Stimulated activated CD8-positive, alpha-beta memory T cell treated with anti-CD3 and anti-CD28 coated beads, Interleukin-4, amount 100 ng/mL, for 24 hours (primary cell): ENCODE measurements around the gene PCAT6.
"Not testable (repeated sequence)": the region's sequence is repeated elsewhere in the genome, so short reads cannot be mapped to it uniquely, and the experiment has no call there.

Experiments
- DNase-seq: peaks from one replicate; pipeline ENCODE4 v3.0.0-alpha.2; 2020; ENCODE audit warnings: low read depth

The PCAT6 gene

DNA sequence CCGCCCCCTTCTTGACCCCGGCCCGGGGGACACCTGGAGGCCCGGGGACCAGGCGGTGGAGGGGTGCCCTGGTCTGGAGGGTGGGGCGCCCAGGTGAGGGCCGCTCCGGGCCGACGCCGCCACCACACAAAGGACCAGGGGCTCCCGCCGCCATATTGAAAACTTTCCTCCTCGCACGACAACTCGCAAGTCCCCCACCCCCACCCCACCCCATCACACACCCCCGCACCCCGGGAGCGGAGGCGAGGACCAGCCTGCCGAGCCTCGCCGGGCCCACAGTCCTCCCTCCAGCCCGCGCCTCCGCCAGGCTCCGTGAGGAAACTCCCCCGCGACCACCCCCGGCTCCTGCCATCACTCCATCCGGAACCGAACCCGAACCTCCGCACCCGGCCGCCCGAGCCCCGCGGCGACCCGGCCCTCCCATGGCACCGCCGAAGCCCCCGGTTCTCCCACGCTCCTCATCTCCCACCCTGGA, 3.3 kb upstream of the PCAT6 start:
- peak; percentile 6 for DNase-seq

DNA sequence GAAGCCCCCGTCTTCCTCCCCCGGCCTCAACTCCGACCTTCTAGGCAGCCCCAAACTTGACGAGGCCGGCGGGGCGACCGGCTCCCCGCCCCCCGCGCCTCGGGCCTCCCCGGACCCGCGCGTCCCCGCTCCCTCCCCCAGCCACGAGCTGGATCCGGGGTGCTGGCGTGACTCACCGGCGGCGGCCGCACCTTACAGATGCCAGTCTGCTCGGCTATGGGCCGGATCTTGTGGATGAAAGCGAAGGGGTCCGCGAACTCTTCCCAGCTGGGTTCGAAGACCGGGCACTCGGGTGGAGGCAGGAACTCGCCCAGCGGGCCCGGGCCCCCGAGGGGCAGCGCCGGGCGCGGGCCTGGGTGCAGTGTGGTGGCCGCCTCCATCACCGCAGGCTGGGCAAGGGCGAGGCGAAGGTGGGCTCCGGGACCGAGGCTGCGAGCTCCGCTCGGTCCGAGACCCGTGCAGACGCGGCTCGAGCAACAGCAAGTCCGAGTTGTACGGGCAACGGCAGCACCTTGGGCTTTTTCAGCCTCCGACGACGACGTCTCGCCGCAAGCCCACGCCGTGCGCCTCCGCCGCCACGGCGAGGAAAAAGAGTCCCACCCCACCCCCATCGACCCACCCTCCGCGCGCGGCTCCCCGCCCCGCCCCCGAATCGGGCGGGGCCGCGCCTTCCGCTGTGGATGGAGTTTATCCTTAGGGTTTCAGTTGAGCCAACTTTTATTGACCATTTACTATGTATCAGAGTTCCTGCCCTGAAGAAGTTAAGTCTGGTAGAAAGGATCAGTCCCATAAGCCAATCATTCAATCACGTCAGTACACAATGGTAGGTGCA, 2.6 kb upstream of the PCAT6 start, which contains the start of gene KDM5B:
Gene KDM5B, minus strand, starts transcription at position 496 of the 832 bp plus-strand sequence. Its CDS starts 116 bp downstream, at position 380.
- DNase-seq: peak; percentile 45

DNA sequence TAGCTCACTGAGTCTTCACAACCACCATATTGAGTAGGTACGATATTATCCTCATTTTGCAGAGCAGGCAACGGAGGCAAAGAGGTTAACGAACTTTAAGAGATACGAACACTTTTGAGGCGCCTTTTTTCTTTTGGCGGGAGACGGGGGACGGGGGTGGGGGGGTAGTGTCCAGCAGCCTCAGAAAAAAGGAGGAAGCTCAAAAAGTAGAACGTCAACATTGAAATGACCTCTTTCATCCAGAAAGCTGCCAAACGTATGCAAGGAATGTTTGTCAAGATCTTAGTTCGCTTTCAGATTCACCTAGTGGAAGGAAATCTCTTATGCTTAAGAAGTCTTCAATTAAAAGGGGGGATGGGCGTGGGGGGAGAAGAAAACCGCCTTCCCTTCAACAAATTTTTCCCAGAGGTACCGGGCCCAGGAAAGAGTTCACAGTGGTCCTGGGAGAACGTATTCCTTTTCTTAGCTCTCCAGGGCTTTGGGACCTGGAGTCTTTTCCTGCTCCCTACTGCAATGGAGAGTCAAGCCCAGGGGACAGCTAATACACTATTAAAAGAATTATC, 1.1 kb upstream of the PCAT6 start:
- no peak for DNase-seq

DNA sequence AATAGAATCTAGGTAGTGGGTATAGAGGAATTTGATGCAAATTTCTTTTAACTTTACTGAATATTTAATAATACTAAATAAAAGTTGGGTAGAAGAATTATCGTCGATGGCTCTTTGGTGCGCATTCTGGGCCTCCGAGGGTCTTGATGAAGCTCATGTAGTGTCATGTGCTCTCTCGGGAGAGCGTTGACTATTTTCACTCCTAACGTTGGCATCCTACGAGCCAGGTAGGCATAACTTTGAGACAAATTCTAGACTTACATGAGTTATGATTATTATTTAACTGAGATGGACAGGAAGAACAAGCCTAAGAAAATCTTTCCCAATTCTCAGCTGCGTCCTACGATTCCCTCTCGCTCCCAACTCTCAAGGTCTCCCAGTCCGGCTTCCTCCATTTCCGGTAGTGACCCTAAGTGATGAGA, 550 bp upstream of the PCAT6 start:
- no peak for DNase-seq

DNA sequence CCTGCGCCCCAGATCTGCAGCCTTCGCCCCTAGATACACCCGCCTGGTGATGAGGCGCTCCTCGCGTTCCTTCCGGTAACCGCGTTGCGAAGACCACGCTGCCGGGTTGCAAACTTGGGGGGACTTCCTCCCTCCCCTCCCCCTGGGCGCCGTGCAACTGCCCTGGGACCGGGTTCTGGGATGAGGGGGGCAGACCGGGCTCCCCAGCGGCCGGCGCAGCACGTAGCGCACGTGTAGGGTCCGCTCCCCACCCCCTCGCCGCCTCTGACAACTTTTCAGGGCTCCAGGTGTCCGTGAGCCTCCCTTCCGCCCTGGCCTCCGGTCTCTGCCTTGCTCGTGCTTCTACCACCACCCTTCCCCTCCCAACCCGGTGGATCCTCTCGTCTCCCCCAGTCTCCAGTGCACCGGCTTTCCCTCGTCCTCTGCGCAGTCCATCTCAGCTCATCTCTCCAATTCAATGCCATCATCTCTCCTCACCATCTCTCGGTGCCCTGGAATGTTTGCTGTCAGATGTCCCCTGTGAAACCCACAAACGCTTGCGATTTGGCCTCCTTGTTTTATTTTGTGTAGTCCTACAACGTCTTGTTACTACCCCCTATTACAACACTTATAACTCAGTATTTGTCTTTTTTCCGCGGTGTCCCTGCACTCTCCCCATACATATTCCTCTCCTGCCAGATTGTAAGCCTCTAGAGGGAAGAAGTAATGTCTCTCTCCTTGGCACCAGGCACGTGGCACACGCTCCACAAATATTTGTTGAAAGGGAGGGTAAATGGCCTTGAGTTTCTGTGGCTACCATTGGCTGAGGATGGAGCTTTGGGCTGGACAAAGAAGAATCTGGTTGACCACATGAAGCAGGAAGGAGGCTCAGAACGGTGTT, 782 bp downstream of the PCAT6 start:
- DNase-seq: no peak

DNA sequence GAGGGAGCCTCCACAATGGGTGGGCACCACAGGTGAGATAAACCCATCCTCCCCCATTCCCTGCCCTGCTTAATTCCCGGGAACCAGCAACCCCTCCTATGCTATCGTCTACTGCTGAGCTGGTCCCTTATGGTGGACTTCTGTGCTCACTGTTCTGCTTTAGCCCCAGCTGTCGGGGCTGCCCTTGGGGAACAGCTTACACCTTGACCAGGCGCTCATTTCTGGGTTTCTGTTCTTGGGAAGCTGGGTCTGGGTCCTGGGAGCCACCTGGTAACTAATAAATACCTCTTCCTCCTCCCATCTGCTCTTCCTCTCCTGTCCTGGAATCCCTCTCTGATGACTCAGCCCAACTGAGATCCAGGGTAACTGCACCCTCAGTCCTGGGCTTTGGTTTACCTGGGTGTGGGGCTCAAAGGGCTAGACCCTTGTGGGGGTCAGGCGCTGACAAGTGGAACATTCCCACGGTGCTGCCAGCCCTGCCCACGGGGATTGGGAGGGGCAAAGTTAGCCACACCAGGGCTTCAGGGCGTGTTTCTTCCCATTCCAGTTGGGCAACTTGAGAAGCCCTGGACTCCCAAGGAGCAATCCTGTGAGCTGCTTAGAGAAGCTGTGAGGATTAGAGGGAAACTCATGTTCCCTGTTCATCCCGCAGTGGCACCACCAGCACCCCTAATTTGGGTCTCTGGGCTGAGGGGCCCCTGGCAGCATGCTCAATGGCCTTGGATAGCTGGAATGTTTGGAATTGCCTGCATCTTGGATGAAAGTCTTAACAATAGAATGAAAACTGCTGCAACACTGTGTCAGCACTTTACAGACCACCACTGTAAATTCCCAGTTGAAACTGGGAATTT, 1.6 kb downstream of the PCAT6 start:
- no peak for DNase-seq

DNA sequence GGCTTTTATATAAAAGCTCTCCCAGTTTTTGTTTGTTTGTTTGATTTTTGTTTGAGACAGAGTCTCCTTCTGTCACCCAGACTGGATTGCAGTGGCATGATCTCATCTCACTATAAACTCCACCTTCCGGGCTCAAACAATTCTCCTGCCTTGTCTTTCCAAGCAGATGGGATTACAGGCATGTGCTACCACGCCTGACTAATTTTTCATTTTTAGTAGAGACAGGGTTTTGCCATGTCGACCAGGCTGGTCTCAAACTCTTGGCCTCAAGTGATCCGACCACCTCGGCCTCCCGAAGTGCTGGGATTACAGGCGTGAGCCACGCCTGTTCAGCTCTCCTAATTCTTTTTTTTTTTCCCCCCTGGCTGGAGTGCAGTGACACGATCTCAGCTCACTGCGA, 4.4 kb downstream of the PCAT6 start:
- DNase-seq: no peak

DNA sequence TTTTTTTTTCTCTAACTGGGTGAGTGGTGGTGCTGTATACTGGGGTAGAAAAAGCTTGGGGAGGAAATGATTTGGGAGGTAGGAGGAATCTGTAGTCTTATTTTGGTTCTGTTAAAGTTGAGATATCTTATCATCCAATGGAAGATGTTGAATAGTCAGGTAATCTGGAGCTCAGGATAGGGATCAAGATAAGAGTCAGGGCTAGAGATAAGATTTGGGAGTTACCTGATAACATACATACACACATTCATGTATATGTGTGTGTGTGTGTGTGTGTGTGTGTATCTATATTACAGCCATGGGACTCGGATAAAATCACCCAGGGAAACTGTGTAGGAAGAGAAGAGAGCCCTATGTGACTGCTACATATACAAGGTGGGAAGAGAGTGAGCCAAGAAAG, 8.1 kb downstream of the PCAT6 start:
- no peak for DNase-seq

DNA sequence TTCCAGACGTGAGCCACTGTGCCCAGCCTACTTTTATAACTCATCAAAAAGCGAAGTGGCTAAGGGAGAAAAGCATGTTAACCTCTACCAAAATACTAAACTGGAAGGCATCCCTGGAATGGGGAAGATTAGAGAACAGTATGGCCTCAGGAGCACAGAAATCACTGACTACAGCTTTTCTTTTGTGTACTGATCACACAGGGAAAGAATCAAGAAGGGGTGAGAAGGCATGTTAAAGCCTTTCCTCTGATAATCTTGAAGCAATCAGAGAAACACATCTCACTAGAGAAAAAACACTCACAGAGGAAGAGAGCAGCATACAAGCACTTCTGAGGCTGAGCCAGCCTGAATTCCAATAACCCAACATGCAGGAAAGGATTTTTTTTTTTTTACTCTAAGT, 10.7 kb downstream of the PCAT6 start:
- DNase-seq: no peak

DNA sequence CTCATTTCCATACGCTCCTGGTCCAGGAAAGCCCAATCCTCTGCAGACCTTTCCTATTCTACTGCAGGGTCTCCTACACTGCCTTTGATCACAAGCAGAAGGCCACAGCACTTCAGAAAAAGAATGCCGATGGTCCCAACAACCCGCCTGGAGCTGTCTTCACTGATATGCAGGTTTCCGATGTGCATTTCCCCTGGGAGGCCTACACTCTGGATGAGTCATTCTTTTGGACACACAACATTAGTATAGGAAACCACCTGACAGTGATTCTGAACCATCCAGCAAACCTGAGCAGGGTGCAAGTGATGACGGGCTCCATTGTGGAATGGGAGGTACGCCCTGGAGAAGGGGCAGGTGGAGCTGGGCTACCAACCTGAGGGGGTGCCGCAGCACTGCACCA, 15.0 kb downstream of the PCAT6 start:
- DNase-seq: no peak

DNA sequence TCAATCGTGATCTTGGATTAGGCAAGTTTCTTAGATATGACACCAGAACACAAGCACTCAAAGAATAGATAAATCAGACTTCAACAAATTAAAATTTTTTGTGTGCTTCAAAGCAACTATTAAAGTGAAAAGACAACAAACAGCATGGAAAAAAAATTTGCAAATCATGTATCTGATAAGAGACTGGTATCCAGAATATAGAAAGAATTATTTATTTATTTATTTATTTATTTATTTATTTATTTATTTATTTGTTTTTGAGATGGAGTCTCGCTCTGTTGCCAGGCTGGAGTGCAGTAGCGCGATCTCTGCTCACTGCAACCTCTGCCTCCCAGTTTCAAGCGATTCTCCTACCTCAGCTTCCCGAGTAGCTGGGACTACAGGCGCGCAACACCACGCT, 18.5 kb downstream of the PCAT6 start:
- not testable (repeated sequence) for DNase-seq

DNA sequence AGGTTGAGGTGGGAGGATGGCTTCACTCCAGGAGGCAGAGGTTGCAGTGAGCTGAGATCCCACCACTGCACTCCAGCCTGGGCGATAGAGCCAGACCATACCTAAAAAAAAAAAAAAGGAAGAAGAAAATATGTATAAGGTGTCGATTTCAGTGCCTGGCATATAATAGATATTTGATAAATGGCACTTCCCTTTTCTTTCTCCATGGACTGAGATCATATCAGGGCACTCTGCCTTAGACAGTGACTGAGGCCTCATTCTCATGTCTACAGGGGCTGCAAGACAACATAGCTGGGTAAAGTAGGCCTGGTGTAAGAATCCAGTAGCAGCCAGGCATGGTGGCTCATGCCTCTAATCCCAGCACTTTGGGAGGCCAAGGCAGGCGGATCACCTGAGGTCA, 21.2 kb downstream of the PCAT6 start:
- DNase-seq: no peak

DNA sequence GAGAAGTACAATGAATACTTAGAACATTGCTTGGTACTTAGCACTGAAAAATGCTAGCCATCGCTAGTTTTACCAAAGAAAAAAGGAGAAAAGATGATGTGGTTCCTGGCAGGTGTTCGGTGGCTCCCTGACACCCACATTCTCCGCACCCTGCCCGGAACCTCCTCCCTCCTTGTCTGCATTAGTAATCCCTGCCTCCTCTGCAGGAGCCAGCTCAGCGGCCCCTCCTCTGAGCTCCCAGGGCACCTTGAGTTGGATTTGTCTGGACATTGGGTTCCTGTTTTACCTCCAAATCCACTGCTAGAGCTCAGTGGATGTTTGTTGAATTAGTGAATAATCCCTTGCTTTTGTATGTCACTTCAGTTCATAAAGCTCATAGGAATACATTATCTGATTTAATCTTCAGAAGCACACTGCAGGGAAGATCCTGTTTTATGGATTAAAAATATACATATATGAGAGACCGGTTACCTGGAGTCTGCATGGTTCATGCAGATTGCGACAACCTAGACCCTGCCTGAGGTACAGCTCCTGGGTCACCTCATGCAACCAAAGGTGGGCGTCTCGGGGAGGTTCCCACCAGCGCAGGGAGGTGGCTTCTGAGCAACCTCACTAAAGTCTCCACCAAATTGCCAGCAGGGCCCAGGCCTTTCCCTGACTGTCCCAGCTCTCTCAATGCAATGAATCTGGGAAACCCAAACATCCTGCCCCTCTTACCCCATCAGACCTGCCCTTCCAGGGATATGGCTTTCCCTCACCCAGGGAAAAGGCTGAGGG, 24.2 kb downstream of the PCAT6 start:
- DNase-seq: no peak

DNA sequence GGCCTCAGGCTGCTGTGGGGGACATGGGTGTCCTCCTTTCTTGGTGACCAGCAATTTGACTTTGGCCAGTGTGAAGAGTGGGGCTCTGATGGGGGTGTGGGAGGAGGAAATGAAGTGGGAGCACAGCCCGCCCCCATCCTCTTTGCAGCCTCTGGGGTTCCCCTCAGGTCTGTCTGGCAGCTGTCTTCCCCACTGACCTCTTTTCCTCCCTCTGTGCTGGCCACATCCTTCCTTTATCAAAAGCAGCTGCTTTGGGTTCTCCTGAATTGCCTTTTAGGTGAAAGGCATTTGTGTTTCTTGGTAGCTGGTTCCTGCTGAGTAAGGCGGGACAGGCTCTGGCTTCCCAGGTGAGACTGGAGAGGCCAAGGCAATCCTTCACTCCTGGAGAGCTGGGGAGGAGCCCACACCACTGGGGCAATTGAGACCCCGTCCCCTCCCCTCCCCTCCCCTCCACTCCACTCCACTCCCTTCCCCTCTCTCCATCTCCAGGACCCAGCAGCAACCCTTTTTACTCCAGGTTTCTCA, 24.9 kb downstream of the PCAT6 start:
- DNase-seq: no peak

DNA sequence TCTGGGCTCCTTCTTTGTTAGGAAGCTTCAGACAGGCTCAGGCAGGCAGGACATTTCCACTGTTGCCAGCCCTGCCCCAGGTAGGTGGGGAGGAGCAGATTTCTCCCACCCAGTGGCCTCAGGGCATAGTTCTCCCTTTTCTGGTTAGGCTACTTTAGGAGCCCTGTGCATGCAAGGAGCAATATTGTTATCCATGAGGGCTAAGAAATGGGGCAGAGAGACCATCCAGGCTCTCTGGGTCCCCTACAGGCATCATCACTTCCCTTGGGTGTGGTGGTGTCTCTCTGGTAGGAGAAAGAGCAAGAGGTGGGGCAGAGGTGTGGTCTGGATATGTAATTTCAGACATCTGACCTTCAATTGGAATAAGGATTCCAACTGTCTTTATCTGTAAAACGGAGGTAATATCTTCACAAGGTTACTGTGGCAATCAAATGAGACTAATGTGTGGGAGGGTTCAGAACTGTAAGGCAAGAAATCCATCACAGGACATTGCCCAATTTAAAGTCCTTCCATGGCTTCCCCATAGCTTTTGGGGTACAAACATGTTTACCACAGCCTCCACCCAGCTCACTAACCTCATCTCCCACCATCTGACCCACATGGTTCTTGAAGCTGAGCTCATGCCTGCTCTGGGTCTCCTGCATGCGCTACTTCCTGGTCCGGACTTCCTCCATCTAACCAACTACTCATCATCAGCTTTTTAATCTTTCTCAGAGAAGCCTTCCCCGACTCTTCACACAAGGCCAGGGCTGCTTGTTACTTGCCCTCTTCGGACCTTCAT, 26.1 kb downstream of the PCAT6 start:
- DNase-seq: no peak

DNA sequence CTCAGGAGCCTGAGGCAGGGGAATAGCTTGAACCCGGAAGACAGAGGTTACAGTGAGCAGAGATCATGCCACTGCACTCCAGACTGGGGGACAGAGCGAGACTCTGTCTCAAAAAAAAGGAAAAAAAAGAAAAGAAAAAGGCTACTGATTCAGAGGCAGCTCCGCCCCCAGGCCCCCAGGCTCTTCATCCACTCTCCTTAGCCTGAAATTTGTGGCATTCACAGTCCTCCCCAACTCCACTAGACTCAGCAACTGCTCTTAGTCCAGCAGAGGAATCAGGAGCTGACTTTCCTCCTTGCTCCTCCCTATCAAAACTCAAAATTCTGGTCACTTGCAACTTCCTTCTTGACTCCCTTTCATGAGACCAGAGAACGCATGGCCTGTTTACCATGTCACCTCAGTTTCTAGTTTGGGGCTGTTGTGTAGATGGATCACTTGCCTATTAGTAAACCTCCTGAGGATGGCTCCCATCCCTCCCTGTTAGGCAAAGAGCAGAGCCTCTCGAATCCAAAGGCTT, 27.1 kb downstream of the PCAT6 start:
- no peak for DNase-seq

DNA sequence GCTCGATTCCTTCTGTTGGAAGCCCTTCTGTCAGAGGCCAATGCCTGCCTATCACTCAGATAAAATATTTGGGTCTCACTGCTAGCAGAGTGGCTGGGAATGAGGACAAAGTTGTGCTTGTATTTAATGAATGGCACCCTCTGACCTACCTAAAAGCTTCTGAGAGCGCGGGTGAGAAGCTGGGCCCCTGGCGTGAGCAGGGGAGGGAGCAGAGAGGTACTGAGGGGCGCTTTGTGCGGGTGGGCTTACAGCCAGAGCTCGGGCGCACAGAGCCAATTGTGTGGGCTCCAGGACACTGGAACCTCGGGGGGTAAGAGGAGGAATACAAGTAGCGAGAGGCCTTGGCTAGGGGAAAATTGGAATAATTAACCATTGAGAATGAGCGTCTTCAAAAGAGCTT, 32.3 kb downstream of the PCAT6 start:
- DNase-seq: no peak

DNA sequence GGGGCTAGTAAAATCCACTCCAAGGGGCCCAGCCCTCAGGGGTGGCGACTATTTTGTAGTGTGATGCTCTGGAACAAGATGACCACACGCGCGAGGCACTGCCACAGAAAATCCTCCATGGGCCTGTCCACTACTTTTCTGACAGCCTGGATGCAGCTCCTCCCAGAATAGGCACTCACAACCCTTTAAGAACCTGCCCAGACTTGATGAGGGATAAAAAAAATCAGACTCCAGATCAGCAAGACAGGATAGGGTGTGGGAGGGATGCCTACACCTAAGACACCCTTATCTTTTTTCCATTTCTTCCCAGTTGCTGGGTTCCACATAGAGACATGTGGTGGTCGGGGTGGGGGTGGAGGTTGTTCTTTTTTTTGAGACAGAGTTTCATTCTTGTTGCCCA, 33.5 kb downstream of the PCAT6 start:
- DNase-seq: no peak

DNA sequence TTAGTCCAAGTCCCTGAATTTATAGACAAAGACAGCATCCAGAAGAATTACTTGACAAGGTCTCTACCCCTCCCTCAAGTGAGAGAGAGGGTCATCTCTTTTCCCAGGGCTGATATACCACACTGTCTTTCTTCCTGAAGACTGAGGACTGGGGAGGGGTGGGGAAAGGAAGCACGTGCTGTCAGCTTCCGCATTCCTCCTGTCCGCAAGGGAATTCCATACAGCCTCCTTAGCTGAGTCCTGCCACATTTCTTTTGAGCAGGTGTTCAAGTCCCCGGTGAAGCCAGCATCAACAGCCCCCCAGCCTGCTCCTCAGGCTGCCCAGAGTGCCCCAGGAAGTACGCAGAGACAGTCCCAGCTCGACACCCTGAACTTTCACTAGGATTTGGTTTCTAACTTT, 34.2 kb downstream of the PCAT6 start:
- DNase-seq: no peak

DNA sequence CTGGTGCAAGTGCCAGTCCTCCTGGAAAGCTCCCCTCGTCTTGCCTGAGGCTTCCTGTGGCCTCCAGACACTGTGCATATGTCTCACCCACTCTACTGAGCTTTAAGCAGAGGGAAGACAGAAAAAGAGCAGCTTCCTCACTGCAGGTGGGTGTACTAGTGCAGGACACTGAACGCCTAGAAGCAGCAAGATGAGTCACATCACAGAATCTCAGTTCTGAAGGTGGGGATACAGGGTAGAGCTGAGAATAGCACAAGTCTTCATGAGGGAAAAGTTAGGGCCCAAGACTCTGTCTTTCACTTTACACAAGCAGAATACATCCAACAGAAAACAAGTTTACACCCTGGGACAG, 37.4 kb downstream of the PCAT6 start:
- DNase-seq: no peak
